Astrocyte (in vitro differentiated cells and primary cell): ENCODE results near the gene MAP7.

Experiments
- CTCF ChIP-seq: IDR thresholded peaks from 2 replicates; pipeline ENCODE4 v1.5.1; 2011; ENCODE audit warnings: low read depth, mild to moderate bottlenecking, inconsistent platforms, low read length, moderate library complexity; ENCODE audit not compliant: insufficient read depth
- EZH2 ChIP-seq: IDR thresholded peaks from 2 replicates; pipeline ENCODE4 v1.6.1; 2012; ENCODE audit warnings: mild to moderate bottlenecking, low read length, inconsistent platforms; ENCODE audit not compliant: insufficient read depth

GRCh38 chr6:136549300-136550044 is 750 bp downstream of the MAP7 start:
- TF ChIP-seq CTCF = no peak
- peak; percentile 75 for TF ChIP-seq EZH2
